Measurements from ENCODE around the gene PTPRN2. TPM values are rescaled to one million over a fixed set of nuclear protein-coding genes. Genes with fewer than 3 reads are reported as not detected.

PTPRN2 gene
- polyA plus RNA-seq, 1 of the 3 experiments (the other 2 are of a cell fraction), result 4.0 TPM

GRCh38 chr7:157641866-157642265, 945.8 kb downstream of the PTPRN2 start (continued):
- TF ChIP-seq REST (IDR thresholded peaks at IDR 0.05; ENCODE audit: low read depth, low read length), result no peak
- TF ChIP-seq, protein P1, sequence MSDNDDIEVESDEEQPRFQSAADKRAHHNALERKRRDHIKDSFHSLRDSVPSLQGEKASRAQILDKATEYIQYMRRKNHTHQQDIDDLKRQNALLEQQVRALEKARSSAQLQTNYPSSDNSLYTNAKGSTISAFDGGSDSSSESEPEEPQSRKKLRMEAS (IDR thresholded peaks at IDR 0.05; ENCODE audit: low read depth), result no peak
- no peak for TF ChIP-seq ELF1 (IDR thresholded peaks at IDR 0.05)
- TF ChIP-seq TEAD4 (IDR thresholded peaks at IDR 0.05; ENCODE audit: borderline replicate concordance, insufficient read depth), result no peak
- TF ChIP-seq RCOR1 (IDR thresholded peaks at IDR 0.05; ENCODE audit: low read length), result no peak
- TF ChIP-seq JUND (IDR thresholded peaks at IDR 0.05), result no peak
- TF ChIP-seq GATA2 (CRISPR knock-in tag; IDR thresholded peaks at IDR 0.05), result no peak

- H3K4me1 ChIP-seq (ENCODE audit: control insufficient read depth in 1 of 2, insufficient read depth in 2 of 2, low read depth in 1 of 2, low read length in 1 of 2), result no peaks in the 10 kb centered on the region; a peak in 1 of 4 replicates
- no peak overlapping the region for H3K9ac ChIP-seq
- H3K4me3 ChIP-seq (ENCODE audit: low read depth in 2 of 2, low read length in 1 of 2), result no peak overlapping the region
- no peak overlapping the region for H3K4me2 ChIP-seq
- H3K9me3 ChIP-seq, result peaks cover 10% of the 10 kb centered on the region
- no peak overlapping the region for H3K27ac ChIP-seq (ENCODE audit: low read depth in 2 of 2, low read length in 1 of 2)
- ChIA-PET CTCF (no interaction called here), POLR2A (no interaction called here)
- H3F3A ChIP-seq (replicated peaks; ENCODE audit: insufficient read depth), result no peaks in the 10 kb centered on the region
- WGBS (ENCODE audit: low lambda C conversion rate), result 85% methylated on average over 1 of the region's 1 CpG
- H4K20me1 ChIP-seq (ENCODE audit: insufficient read depth), result no peaks in the 10 kb centered on the region
- H3K36me3 ChIP-seq (replicated peaks in 1 of 2; ENCODE audit: control insufficient read depth in 1 of 2, insufficient read depth in 2 of 2, low read length in 1 of 2), result no peaks in the 10 kb centered on the region
- H2AFZ ChIP-seq (ENCODE audit: low read depth), result no peak overlapping the region
- TF ChIP-seq TAF1 (IDR thresholded peaks at IDR 0.05; ENCODE audit: borderline replicate concordance, low read depth, low read length), result no peak
- TF ChIP-seq ELF1 (IDR thresholded peaks at IDR 0.05), result no peak
- no peak for TF ChIP-seq TEAD4 (IDR thresholded peaks at IDR 0.05; ENCODE audit: borderline replicate concordance, insufficient read depth)
- TF ChIP-seq NRF1 (IDR thresholded peaks at IDR 0.05; ENCODE audit: low read depth, low read length), result no peak
- TF ChIP-seq RXRA (IDR thresholded peaks at IDR 0.05; ENCODE audit: borderline replicate concordance, low read depth), result no peak
- no peak for DNase-seq
- no peaks in the 10 kb centered on the region for H3K27me3 ChIP-seq (ENCODE audit: insufficient read depth)
- H3K79me2 ChIP-seq (ENCODE audit: insufficient read depth), result no peaks in the 10 kb centered on the region
- no peaks in the 10 kb centered on the region for H3K9me2 ChIP-seq
These were observed 947.5 kb downstream of the PTPRN2 start for GRCh38 chr7:157640144-157640543.

DNA sequence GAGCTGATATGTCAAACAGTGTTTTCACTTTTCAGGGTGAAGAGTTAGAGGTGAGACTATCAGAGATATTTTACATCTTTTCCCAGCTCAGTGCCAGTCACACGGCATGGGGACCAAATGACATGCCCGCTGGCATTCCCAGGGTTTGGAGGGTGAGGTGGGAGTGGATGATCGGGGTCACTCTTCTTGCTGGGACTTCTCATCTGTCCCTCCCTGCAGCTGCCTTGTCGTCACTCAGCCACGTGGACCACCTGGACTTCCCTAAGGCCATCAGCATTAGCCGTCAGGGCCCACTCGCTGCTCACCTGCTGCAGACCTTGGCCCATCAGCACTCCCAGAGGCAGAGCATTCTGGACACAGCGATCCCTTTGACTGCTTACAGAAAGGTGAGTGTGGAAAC, 949.1 kb downstream of the PTPRN2 start:
- no peaks in the 10 kb centered on the region for H3K9me2 ChIP-seq
- H3K36me3 ChIP-seq (replicated peaks in 1 of 2; ENCODE audit: control insufficient read depth in 1 of 2, insufficient read depth in 2 of 2, low read length in 1 of 2), result no peaks in the 10 kb centered on the region
- WGBS (ENCODE audit: low lambda C conversion rate), result 84% methylated on average over 8 of the region's 8 CpGs
- H2AFZ ChIP-seq (ENCODE audit: low read depth), result no peak overlapping the region
- no peak overlapping the region for H3K4me2 ChIP-seq
- ChIA-PET CTCF (interaction anchor here (1.3 to 2.1 kb wide), 2 partner anchors 11 to 13 kb away, joined by 3 to 6 read pairs; no protein-coding TSS in a partner anchor), POLR2A (no interaction called here)
- H3K4me1 ChIP-seq (ENCODE audit: control insufficient read depth in 1 of 2, insufficient read depth in 2 of 2, low read depth in 1 of 2, low read length in 1 of 2), result no peaks in the 10 kb centered on the region; a peak in 1 of 4 replicates
- no peaks in the 10 kb centered on the region for H3F3A ChIP-seq (replicated peaks; ENCODE audit: insufficient read depth)
- no peaks in the 10 kb centered on the region for H3K27me3 ChIP-seq (ENCODE audit: insufficient read depth)
- no peak for TF ChIP-seq MXI1 (IDR thresholded peaks at IDR 0.05; ENCODE audit: low read depth, low read length)
- no peak overlapping the region for H3K27ac ChIP-seq (ENCODE audit: low read depth in 2 of 2, low read length in 1 of 2)
- no peak overlapping the region for H3K4me3 ChIP-seq (ENCODE audit: low read depth in 2 of 2, low read length in 1 of 2)
- DNase-seq, result no peak
- no peak overlapping the region for H3K9ac ChIP-seq
- no peaks in the 10 kb centered on the region for H3K79me2 ChIP-seq (ENCODE audit: insufficient read depth)
- H3K9me3 ChIP-seq, result peaks cover 10% of the 10 kb centered on the region
- no peaks in the 10 kb centered on the region for H4K20me1 ChIP-seq (ENCODE audit: insufficient read depth)
